GM10266 (cell line): Measurements from ENCODE around the gene C22orf15.

Experiments used
- DNase-seq: peaks from one replicate; pipeline ENCODE4 v3.0.0; 2012; ENCODE audit errors: extremely low spot score
- TF ChIP-seq, protein P1 (sequence below): IDR thresholded peaks from 2 replicates; pipeline ENCODE4 v1.5.1; 2012; ENCODE audit warnings: mild to moderate bottlenecking, low read depth; ENCODE audit not compliant: control insufficient read depth, insufficient read depth; ENCODE audit errors: missing control alignments

Gene C22orf15

GRCh38 chr22:23790819-23791737, 28.3 kb downstream of the C22orf15 start:
- DNase-seq, result no peak
- TF ChIP-seq, protein P1, sequence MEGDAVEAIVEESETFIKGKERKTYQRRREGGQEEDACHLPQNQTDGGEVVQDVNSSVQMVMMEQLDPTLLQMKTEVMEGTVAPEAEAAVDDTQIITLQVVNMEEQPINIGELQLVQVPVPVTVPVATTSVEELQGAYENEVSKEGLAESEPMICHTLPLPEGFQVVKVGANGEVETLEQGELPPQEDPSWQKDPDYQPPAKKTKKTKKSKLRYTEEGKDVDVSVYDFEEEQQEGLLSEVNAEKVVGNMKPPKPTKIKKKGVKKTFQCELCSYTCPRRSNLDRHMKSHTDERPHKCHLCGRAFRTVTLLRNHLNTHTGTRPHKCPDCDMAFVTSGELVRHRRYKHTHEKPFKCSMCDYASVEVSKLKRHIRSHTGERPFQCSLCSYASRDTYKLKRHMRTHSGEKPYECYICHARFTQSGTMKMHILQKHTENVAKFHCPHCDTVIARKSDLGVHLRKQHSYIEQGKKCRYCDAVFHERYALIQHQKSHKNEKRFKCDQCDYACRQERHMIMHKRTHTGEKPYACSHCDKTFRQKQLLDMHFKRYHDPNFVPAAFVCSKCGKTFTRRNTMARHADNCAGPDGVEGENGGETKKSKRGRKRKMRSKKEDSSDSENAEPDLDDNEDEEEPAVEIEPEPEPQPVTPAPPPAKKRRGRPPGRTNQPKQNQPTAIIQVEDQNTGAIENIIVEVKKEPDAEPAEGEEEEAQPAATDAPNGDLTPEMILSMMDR, result no peak

GRCh38 chr22:23791738-23792645, 29.2 kb downstream of the C22orf15 start:
- TF ChIP-seq, protein P1, result no peak
- DNase-seq, result no peak

DNA sequence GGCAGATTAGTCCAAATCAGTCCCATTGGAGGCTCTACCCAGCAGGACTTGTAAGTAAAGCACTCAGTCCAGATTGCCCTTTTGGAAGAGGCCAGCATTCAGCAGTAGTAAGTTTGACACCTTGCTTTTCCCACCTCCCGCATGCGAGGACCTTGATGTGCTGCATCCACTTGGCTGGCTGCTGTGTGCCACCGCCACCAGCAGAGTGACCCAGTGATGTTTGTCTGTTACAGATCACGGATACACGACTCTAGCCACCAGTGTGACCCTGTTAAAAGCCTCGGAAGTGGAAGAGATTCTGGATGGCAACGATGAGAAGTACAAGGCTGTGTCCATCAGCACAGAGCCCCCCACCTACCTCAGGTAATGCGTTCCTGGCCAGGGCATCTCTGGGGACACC, 30.5 kb downstream of the C22orf15 start:
- DNase-seq, result no peak
- TF ChIP-seq, protein P1, result no peak

- DNase-seq, result no peak
- TF ChIP-seq, protein P1, result no peak
Observed at GRCh38 chr22:23796461-23796860, 33.7 kb downstream of the C22orf15 start.

DNA sequence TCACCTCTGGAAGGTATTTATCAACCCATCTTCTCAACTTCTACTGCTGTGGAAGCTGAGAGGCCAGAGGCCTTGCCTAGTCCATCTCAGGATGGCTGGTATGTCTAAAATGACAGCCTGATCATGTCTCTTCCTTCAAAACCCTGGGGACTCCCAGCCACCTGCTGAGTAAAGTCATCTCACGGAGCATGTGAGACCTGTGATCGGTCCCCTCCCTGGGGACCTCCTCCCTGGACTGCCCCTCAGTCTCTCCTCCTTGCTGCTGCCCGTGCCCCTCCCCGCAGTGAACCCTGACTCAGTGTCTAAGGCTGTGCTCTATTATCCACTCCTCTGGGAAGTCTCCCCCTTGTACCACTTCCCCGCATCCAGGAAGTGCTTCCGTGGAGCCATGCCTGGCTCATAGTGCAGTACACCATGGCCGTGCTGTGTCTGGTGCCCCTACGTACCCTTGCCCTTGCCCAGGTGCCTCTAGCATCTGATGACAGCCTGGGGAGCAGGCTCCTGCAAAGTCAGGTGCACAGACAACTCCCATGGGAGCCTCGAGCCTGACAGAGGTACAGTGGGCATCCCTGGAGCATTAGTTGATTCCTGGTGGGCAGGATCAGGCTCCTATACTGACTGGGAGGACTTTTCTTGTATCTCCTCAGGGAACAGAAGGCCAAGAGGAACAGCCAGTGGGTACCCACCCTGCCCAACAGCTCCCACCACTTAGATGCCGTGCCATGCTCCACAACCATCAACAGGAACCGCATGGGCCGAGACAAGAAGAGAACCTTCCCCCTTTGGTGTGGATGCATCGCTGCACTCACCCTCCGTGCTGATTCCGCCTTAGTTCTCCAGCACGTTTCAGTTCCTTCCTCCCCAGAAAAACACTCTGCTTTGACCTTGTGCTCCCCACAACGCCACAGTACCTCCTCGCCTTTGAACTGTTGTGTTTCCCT, 37.8 kb downstream of the C22orf15 start:
- peak; percentile 77 for DNase-seq
- TF ChIP-seq, protein P1, result no peak

DNA sequence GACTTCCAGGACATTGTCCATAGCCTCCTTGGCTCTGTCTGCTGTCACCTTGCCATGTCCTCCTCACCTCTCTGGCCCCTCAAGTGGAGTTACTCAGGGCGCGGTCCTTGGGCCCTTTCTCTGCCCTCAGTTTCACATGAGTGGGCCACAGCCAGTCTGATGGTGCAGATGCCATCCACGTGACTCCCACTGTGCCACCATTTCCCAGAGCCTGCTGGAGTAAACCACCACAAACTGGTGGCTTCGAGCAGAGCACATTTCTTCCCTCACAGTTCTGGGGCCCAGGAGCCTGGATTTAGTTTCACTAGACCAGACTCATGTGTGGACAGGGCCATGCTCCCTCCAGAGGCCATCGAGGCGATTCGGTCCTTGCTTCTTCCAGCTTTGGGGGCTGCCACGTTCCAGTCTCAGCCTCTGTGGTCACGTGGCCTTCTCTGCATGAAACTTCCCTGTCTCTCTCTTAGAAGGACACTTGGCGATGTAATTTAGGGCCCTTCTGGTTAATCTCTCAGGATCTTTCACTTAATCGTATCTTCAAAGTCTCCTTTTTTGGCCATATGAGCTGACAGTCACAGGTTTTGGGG, 38.5 kb downstream of the C22orf15 start:
- no peak for DNase-seq

More for the DNA sequence above, 38.5 kb downstream of the C22orf15 start:
- TF ChIP-seq, protein P1, result no peak
